Measurements from ENCODE around the gene NR4A2. TPM values are rescaled to one million over a fixed set of nuclear protein-coding genes. Genes with fewer than 3 reads are reported as not detected.

Gene NR4A2
- total RNA-seq, 4 donors from 2014 or later, result 0.95 to 1.6 (median 1.2) TPM

- intact Hi-C loops (cut with DNase I), result loop anchor here (5.0 kb wide), 1 partner anchor 48 kb away; no protein-coding TSS in a partner anchor
- H3K27me3 ChIP-seq, result no peaks in the 10 kb centered on the region
- no peak for TF ChIP-seq CTCF (IDR thresholded peaks at IDR 0.05)
- TF ChIP-seq POLR2A (IDR thresholded peaks at IDR 0.05), result no peak
- H3K27ac ChIP-seq, result no peak overlapping the region
- H3K36me3 ChIP-seq, result no peaks in the 10 kb centered on the region
- H3K4me1 ChIP-seq, result no peaks in the 10 kb centered on the region
- H3K4me3 ChIP-seq, result no peak overlapping the region
- H3K9me3 ChIP-seq, result no peaks in the 10 kb centered on the region
- DNase-seq, result no peak
These were observed 16.6 kb upstream of the NR4A2 start for GRCh38 chr2:156349161-156349560.

GRCh38 chr2:156347431-156347830 lies 14.9 kb upstream of the NR4A2 start:
- no peak for TF ChIP-seq CTCF (IDR thresholded peaks at IDR 0.05)
- TF ChIP-seq POLR2A (IDR thresholded peaks at IDR 0.05), result no peak
- 85 to 94% methylated on average over 3 of the region's 3 CpGs for WGBS, 2 donors
- no peaks in the 10 kb centered on the region for H3K9me3 ChIP-seq
- no peaks in the 10 kb centered on the region for H3K36me3 ChIP-seq
- intact Hi-C loops (cut with DNase I), result loop anchor here (5.0 kb wide), 1 partner anchor 50 kb away; no protein-coding TSS in a partner anchor
- H3K27me3 ChIP-seq, result no peaks in the 10 kb centered on the region
- DNase-seq, result no peak
- H3K4me1 ChIP-seq, result peaks cover 0 to 5% (median 4%) of the 10 kb centered on the region in 3 donors
- no peak overlapping the region for H3K27ac ChIP-seq
- no peak overlapping the region for H3K4me3 ChIP-seq

GRCh38 chr2:156346731-156347130 lies 14.2 kb upstream of the NR4A2 start:
- DNase-seq, result no peak
- Histone ChIP-seq H3K27me3 (no peaks in the 10 kb centered on the region), H3K36me3 (no peaks in the 10 kb centered on the region), H3K27ac (no peak overlapping the region), H3K4me3 (no peak overlapping the region), H3K9me3 (no peaks in the 10 kb centered on the region), H3K4me1 (peaks cover 0 to 5% (median 4%) of the 10 kb centered on the region in 3 donors)
- TF ChIP-seq POLR2A (IDR thresholded peaks at IDR 0.05) (no peak), CTCF (IDR thresholded peaks at IDR 0.05) (no peak)
- intact Hi-C loops (cut with DNase I), result loop anchor here (5.0 kb wide), 1 partner anchor 51 kb away; no protein-coding TSS in a partner anchor
- WGBS, 2 donors, result 51 to 58% methylated on average over 4 of the region's 4 CpGs

GRCh38 chr2:156345582-156345981 lies 13.1 kb upstream of the NR4A2 start:
- Histone ChIP-seq H3K36me3 (no peaks in the 10 kb centered on the region), H3K9me3 (no peaks in the 10 kb centered on the region), H3K4me1 (peaks cover 0 to 12% (median 9%) of the 10 kb centered on the region in 3 donors), H3K27ac (no peak overlapping the region), H3K27me3 (no peaks in the 10 kb centered on the region), H3K4me3 (no peak overlapping the region)
- 88 to 91% methylated on average over 3 of the region's 3 CpGs for WGBS, 2 donors
- intact Hi-C loops (cut with DNase I), result loop anchor here (5.0 kb wide), 1 partner anchor 52 kb away; no protein-coding TSS in a partner anchor
- no peak for TF ChIP-seq POLR2A (IDR thresholded peaks at IDR 0.05)
- no peak for TF ChIP-seq CTCF (IDR thresholded peaks at IDR 0.05)
- no peak for DNase-seq

- Histone ChIP-seq H3K4me3 (no peak overlapping the region), H3K27ac (no peak overlapping the region), H3K27me3 (no peaks in the 10 kb centered on the region), H3K9me3 (no peaks in the 10 kb centered on the region), H3K4me1 (peaks cover 0 to 29% (median 13%) of the 10 kb centered on the region in 3 donors), H3K36me3 (no peaks in the 10 kb centered on the region)
- DNase-seq, result no peak
- WGBS, 2 donors, result 69% methylated on average over 2 of the region's 2 CpGs
- TF ChIP-seq POLR2A (IDR thresholded peaks at IDR 0.05), result no peak
- TF ChIP-seq CTCF (IDR thresholded peaks at IDR 0.05), result no peak
- intact Hi-C loops (cut with DNase I), result no loop called here
These were observed 11.4 kb upstream of the NR4A2 start for GRCh38 chr2:156343940-156344301.

Data from esophagus squamous epithelium (tissue), 5 donors.